ENCODE results near the gene MEGF6.

DNA sequence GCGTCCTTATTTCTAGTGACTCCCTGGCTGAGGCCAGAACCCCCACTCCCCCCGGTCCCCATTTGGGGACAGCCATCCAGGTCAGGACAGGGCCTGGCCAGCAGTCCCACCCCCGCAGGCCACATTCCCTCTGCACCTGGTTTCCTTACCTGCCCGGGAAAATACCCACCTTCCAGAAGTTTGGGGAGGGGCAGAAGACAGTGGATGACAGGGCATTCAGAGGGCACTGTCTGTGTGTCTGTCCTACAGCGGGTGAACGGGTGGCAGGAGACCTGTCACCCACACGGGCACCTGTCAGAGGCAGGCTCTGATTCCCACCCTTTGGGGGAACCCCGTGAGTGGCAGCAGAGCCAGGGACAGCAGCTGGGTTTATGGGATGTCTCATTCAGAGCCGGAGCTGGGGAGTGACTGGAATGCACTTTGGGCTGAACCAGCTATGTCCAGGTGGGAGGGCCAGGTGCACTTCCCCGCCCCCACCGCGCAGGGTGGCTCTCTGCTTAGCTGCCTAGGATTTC lies 154.8 kb downstream of the MEGF6 start:
- TF ChIP-seq, protein P1, sequence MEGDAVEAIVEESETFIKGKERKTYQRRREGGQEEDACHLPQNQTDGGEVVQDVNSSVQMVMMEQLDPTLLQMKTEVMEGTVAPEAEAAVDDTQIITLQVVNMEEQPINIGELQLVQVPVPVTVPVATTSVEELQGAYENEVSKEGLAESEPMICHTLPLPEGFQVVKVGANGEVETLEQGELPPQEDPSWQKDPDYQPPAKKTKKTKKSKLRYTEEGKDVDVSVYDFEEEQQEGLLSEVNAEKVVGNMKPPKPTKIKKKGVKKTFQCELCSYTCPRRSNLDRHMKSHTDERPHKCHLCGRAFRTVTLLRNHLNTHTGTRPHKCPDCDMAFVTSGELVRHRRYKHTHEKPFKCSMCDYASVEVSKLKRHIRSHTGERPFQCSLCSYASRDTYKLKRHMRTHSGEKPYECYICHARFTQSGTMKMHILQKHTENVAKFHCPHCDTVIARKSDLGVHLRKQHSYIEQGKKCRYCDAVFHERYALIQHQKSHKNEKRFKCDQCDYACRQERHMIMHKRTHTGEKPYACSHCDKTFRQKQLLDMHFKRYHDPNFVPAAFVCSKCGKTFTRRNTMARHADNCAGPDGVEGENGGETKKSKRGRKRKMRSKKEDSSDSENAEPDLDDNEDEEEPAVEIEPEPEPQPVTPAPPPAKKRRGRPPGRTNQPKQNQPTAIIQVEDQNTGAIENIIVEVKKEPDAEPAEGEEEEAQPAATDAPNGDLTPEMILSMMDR (IDR thresholded peaks at IDR 0.05), result no peak
- peak in 1 of 3 donors; percentile 60 for TF ChIP-seq POLR2AphosphoS5 (IDR thresholded peaks at IDR 0.05)
